NCI-H187 (cell line): Measurements from ENCODE around the gene ATP8A2.

Experiments
- DNase-seq, 2 experiments: peaks; one replicate each; lab custom pipeline; 2025; lab: John Stamatoyannopoulos, UW

The ATP8A2 gene

GRCh38 chr13:25848812-25849745, 477.3 kb downstream of the ATP8A2 start:
- DNase-seq = no peak

DNA sequence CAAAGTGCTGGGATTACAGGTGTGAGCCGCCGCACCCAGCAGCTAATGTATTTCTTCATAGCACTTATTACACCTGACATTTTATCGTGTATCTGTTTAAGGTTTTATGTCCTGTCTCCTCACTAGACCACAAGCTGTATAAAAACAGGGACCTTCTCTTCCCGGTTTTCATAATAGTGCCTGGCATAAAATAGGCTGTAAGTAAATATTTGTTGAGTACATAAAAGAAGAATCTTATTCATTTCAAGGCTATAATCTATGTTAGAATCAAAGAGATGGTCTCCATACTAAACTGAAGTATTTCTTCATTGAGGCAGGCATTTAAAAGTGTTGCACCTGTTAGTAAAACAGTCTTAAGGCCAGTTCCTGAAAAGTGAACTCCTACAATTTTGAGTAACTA, 486.1 kb downstream of the ATP8A2 start:
- DNase-seq = no peak

DNA sequence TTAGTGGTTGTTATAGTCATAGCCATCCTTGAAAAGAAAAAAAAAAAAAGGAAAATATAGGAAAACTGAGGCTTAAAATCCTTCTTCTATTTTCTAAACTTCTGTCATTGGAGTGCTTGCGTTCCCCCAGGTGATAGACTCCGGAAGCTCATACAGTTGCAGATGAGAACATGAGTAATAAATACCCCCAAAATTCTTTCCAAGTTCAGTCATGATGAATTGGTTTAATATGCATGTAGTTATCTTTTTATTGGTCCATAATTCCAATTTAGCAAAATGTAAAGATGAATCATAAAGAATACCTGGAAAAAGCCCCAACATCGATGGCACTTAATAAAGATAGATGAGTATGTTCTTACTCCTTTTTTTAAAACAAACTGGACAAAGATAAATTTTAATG, 487.8 kb downstream of the ATP8A2 start:
- no peak for DNase-seq

GRCh38 chr13:25860265-25860664, 488.5 kb downstream of the ATP8A2 start:
- no peak for DNase-seq

GRCh38 chr13:25860862-25861261, 489.1 kb downstream of the ATP8A2 start:
- DNase-seq = no peak

DNA sequence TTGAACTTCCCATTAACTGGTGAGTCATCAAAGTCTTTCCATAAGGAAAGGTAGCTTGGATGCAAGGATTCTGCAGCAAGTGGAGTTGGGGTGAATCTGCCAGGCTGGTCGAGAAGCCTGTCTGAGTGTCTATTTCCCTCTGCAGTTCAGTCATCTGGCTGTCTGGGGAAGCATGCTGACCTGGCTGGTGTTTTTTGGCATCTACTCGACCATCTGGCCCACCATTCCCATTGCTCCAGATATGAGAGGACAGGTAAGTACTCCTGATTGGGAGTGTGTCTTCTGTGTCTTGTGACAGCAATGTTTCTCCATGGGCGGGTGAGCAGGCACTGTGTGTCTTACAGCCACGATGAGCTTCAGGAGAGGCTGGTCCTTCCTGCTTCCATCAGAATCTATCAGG, 490.4 kb downstream of the ATP8A2 start:
- no peak for DNase-seq

GRCh38 chr13:25864116-25864515, 492.3 kb downstream of the ATP8A2 start:
- DNase-seq = no peak

DNA sequence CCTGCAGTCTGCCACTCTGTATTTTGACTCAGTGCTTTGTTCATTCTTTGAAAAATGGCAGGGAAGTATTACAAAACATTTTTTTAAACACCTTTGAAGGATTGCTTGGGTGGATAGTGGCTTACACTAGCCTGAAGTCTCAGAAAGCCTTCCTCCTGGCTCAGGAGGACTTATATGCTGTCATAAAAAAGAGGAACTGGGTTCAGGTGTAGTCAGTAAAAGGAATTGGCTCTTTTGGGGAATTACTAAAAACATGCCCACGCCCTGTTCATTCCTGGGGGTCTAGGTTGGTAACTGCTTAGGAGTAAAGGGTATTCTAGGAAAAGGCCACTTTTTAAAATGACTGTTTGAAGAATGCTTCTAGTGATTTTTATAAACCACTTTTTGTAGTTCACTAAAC, 493.2 kb downstream of the ATP8A2 start:
- DNase-seq = no peak

GRCh38 chr13:25865391-25865790, 493.6 kb downstream of the ATP8A2 start:
- no peak for DNase-seq

- DNase-seq = no peak
Measured at GRCh38 chr13:25867038-25867437, 495.3 kb downstream of the ATP8A2 start.

GRCh38 chr13:25868490-25868889, 496.7 kb downstream of the ATP8A2 start:
- DNase-seq = no peak

DNA sequence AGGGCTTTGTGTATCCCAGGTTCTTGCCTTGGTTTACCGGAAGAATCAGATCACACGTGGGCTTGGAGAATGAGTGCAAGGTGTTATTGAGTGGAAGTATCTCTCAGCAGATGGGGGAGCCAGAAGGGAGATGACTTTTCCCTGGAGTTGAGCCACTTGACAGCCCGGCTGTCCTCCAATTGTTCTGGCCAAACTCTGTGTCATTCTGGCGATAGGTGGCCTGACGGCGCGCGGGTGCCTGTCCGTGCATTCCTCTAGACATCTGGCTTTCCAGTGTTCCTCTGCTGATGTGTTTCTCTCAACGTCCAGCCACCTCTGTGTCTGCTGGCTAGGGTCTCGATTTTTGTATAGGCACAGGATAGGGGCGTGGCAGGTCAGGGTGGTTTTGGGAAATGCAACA, 498.2 kb downstream of the ATP8A2 start:
- no peak for DNase-seq

- no peak for DNase-seq
Measured at GRCh38 chr13:25871389-25872125, 499.8 kb downstream of the ATP8A2 start.

- no peak for DNase-seq
Measured at GRCh38 chr13:25872481-25873241, 500.9 kb downstream of the ATP8A2 start.

DNA sequence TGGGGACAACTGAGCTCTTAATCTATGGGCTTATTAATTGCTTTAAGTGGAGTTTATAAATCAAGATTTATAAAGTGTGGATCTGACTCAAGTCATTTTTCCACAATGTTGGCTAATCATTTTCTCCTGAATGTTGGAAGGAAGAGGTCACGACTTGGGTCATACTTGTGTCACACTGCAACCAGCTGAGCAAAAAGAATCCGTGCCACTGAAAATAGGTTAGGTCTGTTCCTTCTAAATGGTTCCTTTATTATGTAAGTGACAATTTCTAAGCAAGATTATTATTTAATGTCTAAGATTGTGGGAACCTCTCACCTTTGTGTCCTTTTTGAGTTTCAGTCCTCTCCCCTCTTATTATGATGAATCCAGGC, 501.5 kb downstream of the ATP8A2 start:
- DNase-seq = no peak

GRCh38 chr13:25874064-25874737, 502.4 kb downstream of the ATP8A2 start:
- DNase-seq = no peak

- no peak for DNase-seq
Measured at GRCh38 chr13:25874907-25875306, 503.1 kb downstream of the ATP8A2 start.

- no peak for DNase-seq
Measured at GRCh38 chr13:25876247-25876646, 504.5 kb downstream of the ATP8A2 start.

- DNase-seq = no peak
Measured at GRCh38 chr13:25879466-25879865, 507.7 kb downstream of the ATP8A2 start.

DNA sequence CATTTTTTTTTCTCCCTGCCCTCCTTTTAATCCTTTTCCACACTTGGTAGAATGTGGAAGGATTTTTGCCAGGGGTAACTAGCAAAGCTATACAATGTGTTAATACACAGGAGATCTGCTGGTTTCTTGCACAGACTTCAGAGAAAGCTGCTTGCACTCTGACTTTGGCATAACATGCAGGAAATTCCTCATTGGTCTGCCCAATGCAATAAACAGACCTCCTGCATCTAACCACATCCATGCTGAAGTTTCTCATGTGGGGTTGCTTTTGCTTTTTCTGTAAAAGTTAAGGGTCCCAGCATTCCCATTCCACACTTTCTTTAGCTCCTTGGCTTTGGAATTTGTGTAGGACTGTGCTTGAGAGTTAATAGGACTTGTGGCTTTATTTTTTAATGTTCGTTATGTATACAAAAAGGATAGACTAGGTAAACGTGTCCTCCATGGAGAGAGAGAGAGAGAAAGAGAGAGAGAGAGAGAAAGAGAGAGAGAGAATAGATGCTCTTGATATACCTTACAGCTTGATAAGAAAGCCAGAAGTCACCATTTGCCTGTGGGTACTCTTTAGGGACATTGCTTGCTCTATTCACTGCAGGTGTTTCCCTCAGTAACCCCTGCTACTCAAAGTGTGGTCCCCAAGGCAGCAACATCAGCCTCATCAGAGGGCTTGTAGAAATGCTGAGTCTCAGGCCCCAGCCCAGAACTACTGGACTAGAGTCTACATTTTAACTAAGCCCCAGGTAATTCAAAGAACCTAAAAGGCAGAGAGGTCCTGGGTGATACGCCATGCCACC, 509.6 kb downstream of the ATP8A2 start:
- DNase-seq = no peak

- DNase-seq = peak in 1 of 2 experiments; percentile 5
Measured at GRCh38 chr13:25881971-25882451, 510.2 kb downstream of the ATP8A2 start.
